HG02623 (cell line): Measurements from ENCODE around the gene ZIC2.
"Not testable (repeated sequence)": the region's sequence is repeated elsewhere in the genome, so short reads cannot be mapped to it uniquely, and the experiment has no call there.

Source experiments
- ATAC-seq: cut with Tn5 transposase; IDR thresholded peaks from one replicate; pipeline ENCODE4 v1.9.1; 2021; ENCODE audit warnings: moderate library complexity; ENCODE audit not compliant: unreplicated experiment

ZIC2 gene

GRCh38 chr13:99981735-99982035, at the start of gene ZIC2:
Gene ZIC2 (plus strand): TSS chr13:99981784. CDS start chr13:99982065, 281 bp downstream.
- ATAC-seq = no peak

- no peak for ATAC-seq
Measured at GRCh38 chr13:99932912-99933311, 48.7 kb upstream of the ZIC2 start.

GRCh38 chr13:99935772-99936171, 45.8 kb upstream of the ZIC2 start:
- ATAC-seq = no peak

DNA sequence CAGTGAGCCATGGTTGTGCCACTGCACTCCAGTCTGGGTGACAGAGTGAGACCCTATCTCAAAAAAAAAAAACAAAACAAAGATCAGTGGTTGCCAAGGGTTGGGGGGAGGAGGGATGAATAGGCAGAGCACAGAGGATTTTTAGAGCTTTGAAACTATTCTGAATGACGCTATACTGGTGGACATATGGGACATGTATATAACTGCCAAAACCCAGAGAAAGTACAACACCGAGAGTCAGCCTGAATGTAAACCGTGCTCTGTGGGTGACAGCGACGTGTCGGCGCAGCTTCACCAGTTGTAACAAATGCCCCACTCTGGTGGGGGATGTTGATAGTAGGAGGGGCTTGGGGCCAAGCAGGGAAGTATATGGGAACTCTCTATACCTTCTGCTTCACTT, 42.9 kb upstream of the ZIC2 start:
- no peak for ATAC-seq

- no peak for ATAC-seq
Measured at GRCh38 chr13:99941086-99941485, 40.5 kb upstream of the ZIC2 start.

- no peak for ATAC-seq
Measured at GRCh38 chr13:99941911-99942310, 39.7 kb upstream of the ZIC2 start.

- ATAC-seq = no peak
Measured at GRCh38 chr13:99944102-99944501, 37.5 kb upstream of the ZIC2 start.

DNA sequence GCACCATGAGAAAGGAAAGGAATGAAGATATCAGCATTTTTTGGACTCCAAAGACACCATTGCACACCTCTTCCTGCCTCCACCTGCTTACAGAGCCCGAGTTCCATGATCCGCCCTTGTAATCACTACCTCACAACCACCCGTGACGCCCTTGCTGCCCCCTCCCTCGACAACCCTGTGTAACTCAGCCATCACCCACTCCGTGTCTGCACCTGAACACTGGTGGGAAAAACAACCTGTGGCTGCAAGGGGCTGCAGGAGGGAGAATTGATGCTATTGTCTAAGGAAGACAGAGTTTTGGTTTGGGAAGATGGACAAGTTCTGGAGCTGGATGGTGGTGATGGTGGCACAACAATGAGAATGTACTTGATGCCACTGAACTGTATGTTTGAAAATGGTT, 37.0 kb upstream of the ZIC2 start:
- no peak for ATAC-seq

DNA sequence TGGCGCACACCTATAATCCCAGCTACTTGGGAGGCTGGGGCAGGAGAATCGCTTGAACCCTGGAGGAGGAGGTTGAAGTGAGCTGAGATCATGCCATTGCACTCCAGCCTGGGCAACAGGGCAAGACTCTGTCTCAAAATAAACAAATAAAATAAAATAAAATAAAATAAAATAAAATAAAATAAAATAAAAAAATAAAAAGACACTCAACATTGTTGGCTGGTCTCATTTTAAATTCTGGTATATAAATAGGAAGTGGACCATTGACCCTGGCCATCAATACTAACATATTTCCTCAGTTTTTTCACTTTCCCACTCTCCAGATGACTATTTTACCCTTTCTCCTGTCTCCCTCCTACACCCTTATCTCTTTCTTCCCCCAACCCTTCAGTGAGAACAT, 36.1 kb upstream of the ZIC2 start:
- ATAC-seq = not testable (repeated sequence)

DNA sequence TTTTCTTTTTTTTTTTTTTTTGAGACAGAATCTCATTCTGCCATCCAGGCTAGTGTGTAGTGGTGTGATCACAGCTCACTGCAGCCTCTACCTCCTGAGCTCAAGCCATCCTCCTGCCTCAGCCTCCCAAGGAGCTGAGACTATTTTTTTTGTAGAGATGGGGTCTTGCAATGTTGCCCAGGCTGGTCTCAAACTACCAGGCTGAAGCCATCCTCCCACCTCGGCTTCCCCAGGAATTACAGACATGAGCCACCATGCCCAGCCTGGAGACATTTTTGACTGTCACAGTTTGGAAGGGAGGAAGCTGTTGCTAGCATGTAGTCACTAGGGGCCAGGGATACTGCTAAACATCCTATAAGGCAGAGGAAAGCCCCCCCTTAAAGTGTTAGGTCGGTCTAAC, 33.9 kb upstream of the ZIC2 start:
- no peak for ATAC-seq

DNA sequence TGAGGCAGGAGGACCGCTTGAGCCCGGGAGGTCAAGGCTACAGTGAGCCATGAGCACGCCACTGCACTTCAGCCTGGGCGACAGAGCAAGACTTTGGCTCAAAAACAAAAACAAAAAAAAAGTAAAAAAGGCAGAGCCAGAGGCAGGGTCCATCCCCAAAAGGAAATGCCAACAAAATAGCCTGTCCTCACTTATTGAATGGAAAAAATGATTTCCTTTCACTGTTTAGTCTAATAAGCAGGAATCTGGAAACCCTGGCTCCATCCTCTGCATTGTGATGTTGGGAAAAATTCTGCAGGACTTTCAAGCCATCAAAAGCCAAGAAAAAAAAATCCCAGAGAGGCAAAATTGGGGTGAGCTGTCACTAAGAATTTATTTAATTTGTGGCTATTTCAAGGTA, 33.2 kb upstream of the ZIC2 start:
- ATAC-seq = no peak

- ATAC-seq = no peak
Measured at GRCh38 chr13:99948907-99949678, 32.5 kb upstream of the ZIC2 start.

DNA sequence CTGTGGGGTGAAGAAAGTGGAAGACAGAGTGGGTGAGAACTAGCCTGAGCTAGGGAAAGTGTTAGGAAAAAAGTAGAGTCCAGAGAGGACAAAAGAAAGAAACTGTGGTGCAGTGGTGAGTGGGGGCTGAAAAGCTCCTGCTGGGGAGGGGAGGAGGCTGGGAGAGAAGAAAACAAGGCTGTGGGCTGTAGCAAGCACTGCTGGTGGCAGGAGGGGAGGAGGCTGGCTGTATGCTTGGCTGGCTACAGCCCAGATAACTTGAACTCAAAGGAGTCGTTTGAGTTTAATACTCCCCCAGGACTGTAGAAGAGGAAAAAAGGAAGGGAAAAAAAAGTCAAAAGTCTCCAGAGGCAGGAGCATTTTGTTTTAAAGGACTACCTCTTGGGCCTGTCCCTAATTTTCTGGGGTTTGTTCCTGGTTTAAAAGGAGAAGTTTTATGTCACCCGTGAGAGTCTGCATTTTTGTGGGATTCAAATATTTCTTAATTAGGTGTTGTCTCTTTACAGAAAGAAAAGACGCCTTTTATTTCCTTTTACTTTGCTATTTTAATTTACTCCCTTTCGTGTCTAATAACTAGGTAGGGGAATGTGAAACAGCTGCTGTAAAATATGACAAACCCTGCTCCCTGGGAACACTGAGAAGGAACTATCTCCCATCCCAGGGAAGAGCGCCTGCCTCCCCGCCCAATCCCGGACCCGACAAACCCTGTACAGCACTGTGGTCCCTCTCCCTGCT, 31.7 kb upstream of the ZIC2 start:
- ATAC-seq = no peak

DNA sequence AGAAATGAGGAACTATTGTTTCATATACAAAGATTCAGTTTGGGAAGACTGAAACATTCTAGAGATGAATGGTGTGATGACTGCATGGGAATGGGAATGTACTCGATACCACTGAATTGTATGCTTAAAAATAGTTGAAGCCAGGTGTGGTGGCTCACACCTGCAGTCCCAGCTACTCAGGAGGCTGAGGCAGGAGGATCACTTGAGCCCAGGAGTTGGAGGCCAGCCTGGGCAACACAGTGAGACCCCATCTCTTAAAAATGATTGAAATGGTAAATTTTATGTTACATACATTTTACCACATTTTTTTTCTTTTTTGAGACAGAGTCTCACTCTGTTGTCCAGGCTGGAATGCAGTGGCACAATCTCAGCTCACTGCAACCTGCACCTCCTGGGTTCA, 29.9 kb upstream of the ZIC2 start:
- not testable (repeated sequence) for ATAC-seq

DNA sequence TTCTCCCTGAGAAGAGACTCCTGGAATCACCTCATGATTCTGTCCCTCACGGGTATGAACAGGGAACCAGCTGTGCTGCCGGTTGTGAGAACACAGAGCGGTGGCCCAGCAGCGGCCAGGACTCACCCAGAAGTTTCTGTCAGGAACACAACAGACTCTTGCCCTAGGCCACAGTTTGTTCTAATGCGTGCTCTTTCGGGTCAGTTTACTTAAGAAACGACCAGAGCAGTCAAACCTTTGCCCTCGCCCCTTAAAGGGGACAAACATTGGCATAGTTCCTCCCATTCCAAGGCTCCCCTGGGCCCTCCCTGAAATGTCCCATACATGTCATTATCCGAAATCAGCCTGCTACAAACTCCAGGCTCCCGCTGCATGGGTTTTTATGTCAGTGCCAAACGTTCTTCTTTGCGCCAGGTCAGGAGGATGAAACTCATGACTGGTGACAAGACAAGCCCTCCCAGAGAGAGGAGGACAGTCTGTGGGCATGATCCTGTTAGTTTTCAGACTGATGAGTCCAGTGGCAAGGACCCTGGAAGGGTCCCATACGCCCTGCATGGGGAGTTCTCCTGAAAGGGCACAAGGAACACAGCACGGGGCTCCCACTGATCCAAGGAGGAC, 28.3 kb upstream of the ZIC2 start:
- no peak for ATAC-seq

GRCh38 chr13:99955107-99955746, 26.4 kb upstream of the ZIC2 start:
- ATAC-seq = no peak

DNA sequence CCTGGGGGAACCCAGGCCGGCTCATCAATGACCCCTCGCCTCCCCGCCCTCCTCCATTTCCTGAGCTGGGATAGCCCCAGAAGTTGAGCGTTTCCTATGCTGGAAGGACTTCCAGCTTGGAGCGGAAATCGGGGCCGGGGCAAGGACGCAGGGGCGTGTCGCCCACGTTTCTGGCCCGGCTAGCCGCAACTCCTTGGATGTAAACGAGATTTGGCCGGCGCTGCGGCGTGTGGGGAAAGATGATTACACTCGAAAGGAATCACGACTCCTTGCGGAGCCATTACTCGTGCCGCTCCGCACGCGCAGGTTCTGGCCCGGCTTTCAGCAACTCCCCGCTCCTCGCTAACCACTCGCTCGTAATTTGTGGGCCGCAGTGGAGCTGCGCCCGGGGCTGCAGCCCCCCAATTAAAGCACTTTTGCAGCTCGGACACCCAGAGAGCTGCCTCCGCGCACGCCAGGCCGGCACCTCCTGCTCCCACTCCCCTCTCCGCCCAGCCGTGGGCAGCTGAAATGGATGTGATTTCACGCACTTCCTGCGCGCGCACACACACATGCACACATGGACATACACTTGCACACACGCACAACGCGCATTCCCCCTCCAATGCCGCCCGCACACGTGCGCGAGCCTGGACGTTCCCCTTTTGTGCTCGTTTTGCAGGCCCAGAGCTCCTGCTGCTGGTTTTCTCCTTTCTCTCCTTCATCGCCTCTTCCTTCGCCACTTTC, 25.7 kb upstream of the ZIC2 start:
- ATAC-seq = no peak

- no peak for ATAC-seq
Measured at GRCh38 chr13:99956473-99957349, 24.9 kb upstream of the ZIC2 start.

GRCh38 chr13:99958406-99959126, 23.0 kb upstream of the ZIC2 start:
- ATAC-seq = no peak
